ENCODE measurements around the gene NTM.

Gene NTM

DNA sequence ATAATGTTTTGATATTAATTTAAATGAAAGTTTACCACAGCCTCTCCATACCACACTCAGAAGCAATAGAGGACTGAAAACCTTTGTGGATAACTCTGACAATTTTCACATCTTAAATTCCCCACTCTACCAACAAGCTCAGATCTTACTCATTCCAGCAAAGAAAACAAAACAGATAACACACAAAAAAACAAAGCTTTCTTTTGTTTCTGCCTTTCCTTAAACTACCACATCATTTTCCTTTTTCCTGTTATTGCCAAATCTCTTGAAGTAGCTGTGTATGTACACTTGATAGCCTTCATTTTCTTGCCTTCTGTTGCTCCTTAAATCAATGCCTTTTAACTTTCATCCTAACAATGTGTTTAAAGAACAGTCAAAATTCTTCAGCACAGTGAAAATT, 484.9 kb downstream of the NTM start:
- Mint-ChIP-seq H3K4me3 (no peak overlapping the region), H3K9me3 (peaks cover 4% of the 10 kb centered on the region), H3K4me1 (no peaks in the 10 kb centered on the region), H3K27ac (no peak overlapping the region), H3K36me3 (ENCODE audit: low read depth) (no peaks in the 10 kb centered on the region), H3K27me3 (no peaks in the 10 kb centered on the region)
- ATAC-seq (no peak), DNase-seq (no peak)

GRCh38 chr11:131857246-131857645, 486.8 kb downstream of the NTM start:
- Mint-ChIP-seq H3K27ac (no peak overlapping the region), H3K36me3 (ENCODE audit: low read depth) (no peaks in the 10 kb centered on the region), H3K9me3 (peaks cover 4% of the 10 kb centered on the region), H3K27me3 (no peaks in the 10 kb centered on the region), H3K4me1 (no peaks in the 10 kb centered on the region), H3K4me3 (no peak overlapping the region)
- ATAC-seq: no peak
- DNase-seq: no peak

DNA sequence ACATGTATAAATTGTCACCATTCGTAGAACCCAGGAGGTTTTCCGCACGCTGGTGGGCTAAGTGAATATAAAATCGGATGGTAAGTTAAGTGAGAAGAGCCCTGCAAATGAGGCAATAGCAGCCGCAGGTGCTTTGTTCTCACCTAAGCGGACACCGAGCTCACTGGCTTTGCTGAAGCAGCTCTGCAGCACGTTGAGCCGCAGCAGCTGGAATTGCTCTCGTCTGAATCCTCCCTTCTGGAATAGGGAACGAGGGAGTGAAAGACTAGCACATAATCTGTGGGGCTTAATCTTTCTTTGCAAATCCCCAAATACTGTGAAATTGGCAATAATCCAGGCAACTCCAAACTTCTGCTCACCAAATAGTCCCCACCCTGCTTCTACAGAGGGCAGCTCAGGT, 488.1 kb downstream of the NTM start:
- Mint-ChIP-seq H3K9me3 (no peaks in the 10 kb centered on the region), H3K4me1 (no peaks in the 10 kb centered on the region), H3K4me3 (no peak overlapping the region), H3K27ac (no peak overlapping the region), H3K27me3 (no peaks in the 10 kb centered on the region), H3K36me3 (ENCODE audit: low read depth) (no peaks in the 10 kb centered on the region)
- DNase-seq: no peak
- no peak for ATAC-seq

DNA sequence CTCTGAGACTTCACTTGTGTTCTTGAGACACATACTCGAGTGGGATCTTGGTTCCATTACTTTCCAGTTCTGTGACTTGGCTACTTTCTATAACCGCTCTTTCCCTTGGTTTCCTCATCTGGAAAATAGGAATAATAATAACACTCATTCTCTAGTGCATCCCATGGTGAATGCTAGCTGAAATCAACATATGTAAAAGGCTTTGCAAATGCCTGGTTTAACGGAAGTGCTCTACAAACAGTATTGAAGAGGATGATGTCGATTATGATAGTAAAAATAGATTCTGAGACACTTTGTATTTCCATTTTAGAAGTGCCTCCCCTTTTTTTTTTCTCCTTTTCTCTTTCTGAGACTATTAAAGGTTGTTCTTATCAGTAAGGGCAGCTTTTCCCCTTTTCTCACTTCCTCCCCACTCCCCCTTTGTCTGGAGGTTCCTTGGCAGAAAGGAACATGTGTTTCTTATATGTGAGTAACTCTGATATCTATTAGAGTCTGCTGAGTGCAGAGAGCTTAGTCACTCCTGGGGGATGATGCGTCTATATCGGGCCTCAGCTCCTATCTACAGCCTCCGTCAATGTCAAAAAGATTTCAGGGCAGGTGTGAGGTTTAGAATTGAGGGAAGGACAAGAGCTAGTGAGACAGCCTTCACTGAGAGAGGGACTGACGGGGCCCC, 489.3 kb downstream of the NTM start:
- no peak for ATAC-seq
- Mint-ChIP-seq H3K4me1 (no peaks in the 10 kb centered on the region), H3K27ac (no peak overlapping the region), H3K27me3 (no peaks in the 10 kb centered on the region), H3K9me3 (no peaks in the 10 kb centered on the region), H3K4me3 (no peak overlapping the region), H3K36me3 (ENCODE audit: low read depth) (no peaks in the 10 kb centered on the region)
- no peak for DNase-seq

GRCh38 chr11:131864228-131864627, 493.8 kb downstream of the NTM start:
- H3K4me3 Mint-ChIP-seq: no peak overlapping the region
- no peaks in the 10 kb centered on the region for H3K27me3 Mint-ChIP-seq
- no peaks in the 10 kb centered on the region for H3K36me3 Mint-ChIP-seq (ENCODE audit: low read depth)
- no peak for DNase-seq
- H3K27ac Mint-ChIP-seq: no peak overlapping the region
- ATAC-seq: no peak
- H3K4me1 Mint-ChIP-seq: no peaks in the 10 kb centered on the region
- H3K9me3 Mint-ChIP-seq: peaks cover 5% of the 10 kb centered on the region

GRCh38 chr11:131865860-131866259, 495.4 kb downstream of the NTM start:
- H3K36me3 Mint-ChIP-seq (ENCODE audit: low read depth): no peaks in the 10 kb centered on the region

GRCh38 chr11:131866535-131867400, 496.4 kb downstream of the NTM start:
- no peak for DNase-seq
- no peaks in the 10 kb centered on the region for H3K4me1 Mint-ChIP-seq
- no peak for ATAC-seq
- no peaks in the 10 kb centered on the region for H3K36me3 Mint-ChIP-seq (ENCODE audit: low read depth)
- H3K4me3 Mint-ChIP-seq: no peak overlapping the region
- no peaks in the 10 kb centered on the region for H3K27me3 Mint-ChIP-seq
- H3K9me3 Mint-ChIP-seq: peaks cover 5% of the 10 kb centered on the region
- no peak overlapping the region for H3K27ac Mint-ChIP-seq

More at GRCh38 chr11:131865860-131866259, 495.4 kb downstream of the NTM start:
- H3K9me3 Mint-ChIP-seq: peaks cover 5% of the 10 kb centered on the region
- H3K27me3 Mint-ChIP-seq: no peaks in the 10 kb centered on the region
- no peak overlapping the region for H3K27ac Mint-ChIP-seq
- no peak for ATAC-seq
- no peak overlapping the region for H3K4me3 Mint-ChIP-seq
- DNase-seq: no peak
- no peaks in the 10 kb centered on the region for H3K4me1 Mint-ChIP-seq

GRCh38 chr11:131867457-131868257, 497.2 kb downstream of the NTM start:
- H3K9me3 Mint-ChIP-seq: peaks cover 5% of the 10 kb centered on the region
- H3K4me3 Mint-ChIP-seq: no peak overlapping the region
- no peaks in the 10 kb centered on the region for H3K36me3 Mint-ChIP-seq (ENCODE audit: low read depth)
- no peak overlapping the region for H3K27ac Mint-ChIP-seq
- DNase-seq (peak; percentile 3), ATAC-seq (no peak)
- H3K4me1 Mint-ChIP-seq: no peaks in the 10 kb centered on the region
- H3K27me3 Mint-ChIP-seq: no peaks in the 10 kb centered on the region

GRCh38 chr11:131868629-131869507, 498.5 kb downstream of the NTM start:
- Mint-ChIP-seq H3K4me1 (no peaks in the 10 kb centered on the region), H3K9me3 (peaks cover 5% of the 10 kb centered on the region), H3K4me3 (no peak overlapping the region), H3K27me3 (no peaks in the 10 kb centered on the region), H3K27ac (no peak overlapping the region), H3K36me3 (ENCODE audit: low read depth) (no peaks in the 10 kb centered on the region)
- ATAC-seq (no peak), DNase-seq (no peak)

DNA sequence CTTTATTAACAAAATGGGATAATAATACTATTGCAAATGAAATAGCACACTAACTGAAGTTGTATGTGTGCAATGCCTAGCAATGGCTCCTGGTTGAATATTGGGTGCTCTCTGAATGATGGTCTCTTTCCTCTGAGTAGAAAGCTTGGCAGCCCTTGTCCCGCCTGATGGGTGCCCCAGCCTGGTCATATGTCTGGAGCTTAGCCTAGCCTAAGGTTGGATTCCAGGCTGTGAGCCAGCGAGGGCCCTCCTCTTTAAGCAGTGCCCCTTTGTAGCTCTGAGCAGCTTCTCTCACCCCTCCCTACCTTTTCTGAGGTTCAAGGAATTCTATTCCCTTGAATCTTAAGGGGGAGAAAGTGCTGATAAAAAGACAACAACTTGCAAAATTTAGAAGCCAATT, 499.9 kb downstream of the NTM start:
- ATAC-seq (no peak), DNase-seq (no peak)
- H3K36me3 Mint-ChIP-seq (ENCODE audit: low read depth): no peaks in the 10 kb centered on the region
- no peak overlapping the region for H3K27ac Mint-ChIP-seq
- peaks cover 5% of the 10 kb centered on the region for H3K9me3 Mint-ChIP-seq
- H3K4me1 Mint-ChIP-seq: no peaks in the 10 kb centered on the region
- no peak overlapping the region for H3K4me3 Mint-ChIP-seq
- no peaks in the 10 kb centered on the region for H3K27me3 Mint-ChIP-seq

- H3K27ac Mint-ChIP-seq: no peak overlapping the region
- ATAC-seq: no peak
- no peak for DNase-seq
- H3K4me3 Mint-ChIP-seq: no peak overlapping the region
- H3K36me3 Mint-ChIP-seq (ENCODE audit: low read depth): no peaks in the 10 kb centered on the region
- H3K9me3 Mint-ChIP-seq: peaks cover under 1% of the 10 kb centered on the region
- H3K27me3 Mint-ChIP-seq: no peaks in the 10 kb centered on the region
- no peaks in the 10 kb centered on the region for H3K4me1 Mint-ChIP-seq
Observed at GRCh38 chr11:131871006-131871405, 500.6 kb downstream of the NTM start.

GRCh38 chr11:131874070-131874469, 503.7 kb downstream of the NTM start:
- H3K36me3 Mint-ChIP-seq (ENCODE audit: low read depth): no peaks in the 10 kb centered on the region
- H3K9me3 Mint-ChIP-seq: no peaks in the 10 kb centered on the region
- no peak overlapping the region for H3K4me3 Mint-ChIP-seq
- DNase-seq (no peak), ATAC-seq (no peak)
- H3K4me1 Mint-ChIP-seq: no peaks in the 10 kb centered on the region
- no peaks in the 10 kb centered on the region for H3K27me3 Mint-ChIP-seq
- H3K27ac Mint-ChIP-seq: no peak overlapping the region

DNA sequence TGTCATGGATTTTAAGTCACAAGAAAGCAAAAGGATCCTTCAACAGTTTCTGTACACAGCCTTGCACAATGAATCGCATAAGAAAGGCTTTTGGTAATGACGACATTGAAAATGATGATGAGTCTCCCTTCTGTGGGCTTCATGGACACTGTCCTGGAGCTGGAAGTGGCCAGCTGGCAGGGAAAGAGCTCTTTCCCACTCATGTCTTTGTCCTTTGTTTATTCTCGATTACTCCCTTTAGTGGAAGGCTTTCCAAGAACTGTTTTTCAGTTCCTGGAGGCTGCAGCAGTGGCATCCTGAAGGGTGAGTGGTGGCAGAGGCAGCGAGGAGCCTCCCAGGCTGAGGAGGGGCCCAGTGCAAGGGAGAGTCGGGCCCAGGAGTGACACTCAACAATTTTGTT, 505.2 kb downstream of the NTM start:
- no peaks in the 10 kb centered on the region for H3K9me3 Mint-ChIP-seq
- DNase-seq: no peak
- no peaks in the 10 kb centered on the region for H3K27me3 Mint-ChIP-seq
- H3K36me3 Mint-ChIP-seq (ENCODE audit: low read depth): no peaks in the 10 kb centered on the region
- no peak for ATAC-seq
- H3K27ac Mint-ChIP-seq: no peak overlapping the region
- H3K4me1 Mint-ChIP-seq: no peaks in the 10 kb centered on the region
- no peak overlapping the region for H3K4me3 Mint-ChIP-seq

All from activated naive CD8-positive, alpha-beta T cell treated with anti-CD3 and anti-CD28 coated beads, Interleukin-2, amount 50 U/mL, for 24 hours (primary cell).